H1 (cell line): ENCODE results near the gene PDZD4. TPM values are rescaled to one million over a fixed set of nuclear protein-coding genes. Genes with fewer than 3 reads are reported as not detected.

Experiments used
- CTCF ChIA-PET: fragments of 300-600 bp; sonication (Branson Sonifier 250); formaldehyde crosslinking; loops from one replicate; lab custom pipeline; 2021; ENCODE audit not compliant: partially characterized antibody; lab: Charles Lee
- POLR2A ChIA-PET: fragments of 300-600 bp; sonication (Branson Sonifier 250); formaldehyde crosslinking; loops from one replicate; lab custom pipeline; 2021; ENCODE audit warnings: inconsistent platforms; ENCODE audit not compliant: partially characterized antibody; lab: Charles Lee
- DNase-seq, 2 experiments: peaks; one replicate each; pipeline versions ENCODE4 v3.0.0 to v3.0.0-alpha.2; 2010 to 2022; ENCODE audit warnings: low spot score in 2 of 2, low read depth in 1 of 2, mixed read lengths in 1 of 2
- FAIRE-seq: peaks from 2 replicates; lab custom pipeline; 2011; peaks lifted over from hg19 to GRCh38; lab: Jason Lieb, UNC
- H2AFZ ChIP-seq: 2 replicates; pipeline ENCODE4 v1.8.1; 2012; ENCODE audit warnings: low read length, inconsistent platforms
- H2AK5ac ChIP-seq: 2 replicates; pipeline ENCODE4 v1.6.1; 2013; ENCODE audit warnings: low read depth, low read length
- H2BK120ac ChIP-seq: replicated peaks from 2 replicates; pipeline ENCODE3; 2013; ENCODE audit warnings: low read depth, low read length, inconsistent platforms
- H2BK12ac ChIP-seq: 2 replicates; pipeline ENCODE4 v1.6.1; 2013; ENCODE audit warnings: low read depth, low read length
- H2BK15ac ChIP-seq: 2 replicates; pipeline ENCODE4 v1.6.1; 2013; ENCODE audit warnings: low read length
- H2BK20ac ChIP-seq: 2 replicates; pipeline ENCODE4 v1.6.1; 2013; ENCODE audit warnings: low read length
- H2BK5ac ChIP-seq: 2 replicates; pipeline ENCODE4 v1.6.1; 2013; ENCODE audit warnings: low read depth, low read length
- H3K14ac ChIP-seq: 2 replicates; pipeline ENCODE4 v1.6.1; 2013; ENCODE audit warnings: inconsistent platforms; ENCODE audit not compliant: insufficient read length
- H3K18ac ChIP-seq: 2 replicates; pipeline ENCODE4 v1.6.1; 2013; ENCODE audit warnings: low read length; ENCODE audit errors: extremely low read depth
- H3K23ac ChIP-seq: 2 replicates; pipeline ENCODE4 v1.6.1; 2013; ENCODE audit warnings: inconsistent platforms; ENCODE audit not compliant: insufficient read length
- H3K23me2 ChIP-seq: 2 replicates; pipeline ENCODE4 v1.6.1; 2013; ENCODE audit warnings: low read depth, low read length
- H3K27ac ChIP-seq: 2 replicates; pipeline ENCODE4 v1.6.1; 2011; ENCODE audit warnings: low read depth, low read length, inconsistent platforms
- H3K27me3 ChIP-seq, 4 experiments: replicated peaks in 1 of 4; 1 replicate in 1 of 4; 2 replicates in 3 of 4; pipeline versions ENCODE4 v1.6.1 to v1.8.1; 2011 to 2013; ENCODE audit warnings: low read length in 3 of 4, mild to moderate bottlenecking in 3 of 4, inconsistent platforms in 2 of 4, mixed read lengths in 2 of 4, moderate library complexity in 1 of 4; ENCODE audit not compliant: control insufficient read depth in 3 of 4, insufficient read depth in 3 of 4; ENCODE audit errors: extremely low read depth in 1 of 4
- H3K36me3 ChIP-seq, 4 experiments: 2 replicates each; pipeline versions ENCODE4 v1.6.1 to v1.8.1; 2011 to 2013; ENCODE audit warnings: mild to moderate bottlenecking in 4 of 4, low read length in 3 of 4, moderate library complexity in 2 of 4, control low read depth in 1 of 4, inconsistent platforms in 1 of 4; ENCODE audit not compliant: insufficient read depth in 4 of 4, control insufficient read depth in 2 of 4
- H3K4ac ChIP-seq: replicated peaks from 2 replicates; pipeline ENCODE3; 2013; ENCODE audit warnings: low read length, low read depth, mixed read lengths, inconsistent platforms; ENCODE audit not compliant: insufficient read length
- H3K4me1 ChIP-seq, 4 experiments: replicated peaks in 1 of 4; 1 replicate in 1 of 4; 2 replicates in 3 of 4; pipeline versions ENCODE4 v1.6.1 to v1.8.1; 2011 to 2013; ENCODE audit warnings: low read length in 3 of 4, inconsistent platforms in 2 of 4, mixed read lengths in 1 of 4; ENCODE audit not compliant: insufficient read depth in 4 of 4, control insufficient read depth in 3 of 4
- H3K4me2 ChIP-seq, 2 experiments: 2 replicates each; pipeline versions ENCODE4 v1.6.1 to v1.8.1; 2011 to 2013; ENCODE audit warnings: low read depth in 2 of 2, low read length in 2 of 2, control low read depth in 1 of 2, inconsistent platforms in 1 of 2, mild to moderate bottlenecking in 1 of 2; ENCODE audit not compliant: insufficient read depth in 1 of 2
- H3K4me3 ChIP-seq, 4 experiments: fragments of 200-600, 300-600 bp in 1 of 4; sonication (generic), shearing (Covaris generic), sonication (Bioruptor Twin) in 1 of 4; 2 replicates each; pipeline versions ENCODE4 v1.5.1 to v1.8.1; 2011 to 2016; ENCODE audit warnings: low read length in 4 of 4, low read depth in 3 of 4, control low read depth in 2 of 4, inconsistent platforms in 2 of 4, mild to moderate bottlenecking in 2 of 4, mixed read lengths in 1 of 4, moderate library complexity in 1 of 4; ENCODE audit not compliant: insufficient read depth in 2 of 4; ENCODE audit errors: extremely low read depth in 1 of 4
- H3K56ac ChIP-seq: replicated peaks from 2 replicates; pipeline ENCODE3; 2013; ENCODE audit warnings: low read depth, mild to moderate bottlenecking, mixed read lengths, low read length, inconsistent platforms; ENCODE audit not compliant: insufficient read length
- H3K79me1 ChIP-seq: 2 replicates; pipeline ENCODE4 v1.6.1; 2013; ENCODE audit warnings: low read depth, low read length, control low read depth
- H3K79me2 ChIP-seq, 2 experiments: 2 replicates each; pipeline versions ENCODE4 v1.6.1 to v1.8.1; 2012 to 2013; ENCODE audit warnings: low read length in 2 of 2, mild to moderate bottlenecking in 2 of 2, inconsistent platforms in 1 of 2; ENCODE audit not compliant: insufficient read depth in 2 of 2, control insufficient read depth in 1 of 2
- H3K9ac ChIP-seq, 4 experiments: replicated peaks in 1 of 4; 1 replicate in 1 of 4; 2 replicates in 3 of 4; pipeline versions ENCODE4 v1.6.1 to v1.8.1; 2011 to 2013; ENCODE audit warnings: low read depth in 3 of 4, low read length in 3 of 4, control low read depth in 2 of 4, mild to moderate bottlenecking in 2 of 4, moderate library complexity in 2 of 4, inconsistent platforms in 1 of 4; ENCODE audit errors: extremely low read depth in 1 of 4
- H3K9me3 ChIP-seq, 2 experiments: 2 replicates each; pipeline versions ENCODE4 v1.6.1 to v1.8.1; 2012 to 2013; ENCODE audit warnings: mild to moderate bottlenecking in 2 of 2, moderate library complexity in 2 of 2, control low read depth in 1 of 2, inconsistent platforms in 1 of 2, low read depth in 1 of 2, low read length in 1 of 2, mixed read lengths in 1 of 2; ENCODE audit not compliant: insufficient read depth in 2 of 2
- H4K20me1 ChIP-seq, 2 experiments: replicated peaks in 1 of 2; 2 replicates each; pipeline versions ENCODE3 to v1.8.1; 2011 to 2013; ENCODE audit warnings: inconsistent platforms in 2 of 2, low read length in 2 of 2, mild to moderate bottlenecking in 1 of 2; ENCODE audit not compliant: insufficient read depth in 2 of 2, control insufficient read depth in 1 of 2
- H4K5ac ChIP-seq: 2 replicates; pipeline ENCODE4 v1.6.1; 2013; ENCODE audit warnings: low read length, low read depth, mixed read lengths, inconsistent platforms; ENCODE audit not compliant: insufficient read length
- H4K8ac ChIP-seq: 2 replicates; pipeline ENCODE4 v1.8.0; 2013; ENCODE audit warnings: mild to moderate bottlenecking, moderate library complexity, low read length, inconsistent platforms; ENCODE audit not compliant: insufficient read depth; ENCODE audit errors: extremely low read depth
- H4K91ac ChIP-seq: replicated peaks from 2 replicates; pipeline ENCODE3; 2013; ENCODE audit warnings: low read length, mixed read lengths, inconsistent platforms; ENCODE audit not compliant: insufficient read length
- CTBP2 ChIP-seq: IDR thresholded peaks from 2 replicates; pipeline ENCODE4 v1.7.0; 2011; ENCODE audit warnings: borderline replicate concordance, mild to moderate bottlenecking, moderate library complexity, mixed read lengths, low read length; ENCODE audit not compliant: insufficient read depth, insufficient read length
- GABPA ChIP-seq: IDR thresholded peaks from 2 replicates; pipeline ENCODE4 v1.6.1; 2011; ENCODE audit warnings: mild to moderate bottlenecking, low read length, moderate library complexity, borderline replicate concordance; ENCODE audit not compliant: insufficient read depth
- GTF2F1 ChIP-seq: IDR thresholded peaks from 2 replicates; pipeline ENCODE4 v1.6.1; 2012; ENCODE audit warnings: low read depth, low read length, improper control_type of control experiment, borderline replicate concordance
- RXRA ChIP-seq: IDR thresholded peaks from 2 replicates; pipeline ENCODE4 v1.6.1; 2011; ENCODE audit warnings: low read depth, mild to moderate bottlenecking, low read length, moderate library complexity; ENCODE audit not compliant: insufficient read depth
- WGBS, 2 experiments: shearing (Covaris generic) in 1 of 2; methylation state at CpG; one replicate each; pipeline versions ENCODE4 v1.1.6 to v1.1.7; 2013 to 2015; ENCODE audit warnings: low lambda C conversion rate in 2 of 2, mixed read lengths in 2 of 2, inconsistent platforms in 1 of 2, low coverage in 1 of 2, missing lambda C conversion rate in 1 of 2; ENCODE audit not compliant: insufficient replicate concordance in 2 of 2, insufficient coverage in 1 of 2, insufficient read length in 1 of 2; ENCODE audit errors: extremely low coverage in 1 of 2, missing lambda C conversion rate in 1 of 2; 5-methylcytosine and 5-hydroxymethylcytosine counted together
- polyA plus RNA-seq, 7 experiments: library from polyadenylated mRNA; depleted of rRNA in 3 of 7; stranded (reverse) in 5 of 7; unstranded in 2 of 7; fragments of >200 nt in 5 of 7; fragments of 200-250 nt in 2 of 7; gene quantifications; 1 replicate in 5 of 7; 2 replicates in 1 of 7; 4 replicates in 1 of 7; pipeline versions ENCODE4 v1.2.1 to v1.2.3, GENCODE V29; 2011 to 2013; ENCODE audit warnings: missing spikeins in 2 of 7, mixed read lengths in 2 of 7
- total RNA-seq: library from RNA; stranded (reverse); fragmentation: NEBNext Ultra II Directional; extraction: Animal tissue kit (Norgen Biotek cat#: 25700); gene quantifications from 2 replicates; pipeline ENCODE4 v1.2.1, GENCODE V29; 2021

PDZD4 gene
- total and polyA plus RNA-seq, 2 of the 8 experiments (the other 6 are each of a cell fraction or from before 2014, with no cell fraction given), result 45.8 to 169 TPM

DNA sequence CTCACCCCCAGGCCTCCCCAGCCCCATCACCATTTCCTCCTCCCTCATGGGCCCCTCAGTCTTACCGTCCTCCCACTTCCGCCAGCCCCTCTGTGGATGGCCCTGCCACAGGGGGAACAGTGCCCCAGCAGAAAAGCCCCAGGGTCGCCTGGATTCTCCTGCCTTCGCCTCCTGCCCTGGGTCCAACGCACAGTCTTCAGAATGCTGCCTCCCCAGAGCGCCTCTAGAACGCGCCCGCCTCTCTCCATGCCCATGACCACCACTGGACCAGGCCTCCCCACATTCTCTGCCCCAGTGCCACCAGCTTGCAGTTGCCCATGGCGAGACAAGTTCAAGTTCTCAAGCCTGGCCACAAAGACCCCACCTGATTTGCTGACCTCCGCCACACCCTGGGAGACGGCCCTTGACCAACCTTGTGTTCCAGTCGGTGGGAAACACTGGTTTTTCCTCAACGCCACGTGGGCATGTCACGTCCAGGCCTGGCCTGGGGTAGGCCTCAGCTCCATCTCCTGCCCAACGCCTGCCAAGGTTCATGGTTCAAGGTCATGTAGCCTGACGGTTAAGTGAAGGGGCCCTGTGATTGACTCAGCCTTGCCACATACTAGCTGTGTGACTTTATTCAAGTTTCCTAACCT is 66.9 kb downstream of the PDZD4 start:
- Histone ChIP-seq H2AFZ (no peak overlapping the region), H3K27me3 (no peaks in the 10 kb centered on the region), H2BK20ac (no peak overlapping the region), H4K8ac (no peak overlapping the region), H3K4ac (no peak overlapping the region), H3K56ac (no peak overlapping the region), H4K20me1 (no peaks in the 10 kb centered on the region), H3K23ac (no peak overlapping the region), H3K4me1 (peaks cover 0 to 8% (median 4%) of the 10 kb centered on the region in 4 experiments; a peak in 5 of 7 replicates), H3K9ac (no peak overlapping the region), H3K23me2 (no peaks in the 10 kb centered on the region), H2BK5ac (no peak overlapping the region), H2BK15ac (no peak overlapping the region), H3K79me1 (no peaks in the 10 kb centered on the region), H4K5ac (no peak overlapping the region), H3K4me3 (no peak overlapping the region), H3K14ac (no peak overlapping the region), H3K27ac (no peak overlapping the region), H3K18ac (no peak overlapping the region), H4K91ac (no peak overlapping the region), H2BK12ac (no peak overlapping the region), H3K79me2 (no peaks in the 10 kb centered on the region), H2AK5ac (no peak overlapping the region), H2BK120ac (no peak overlapping the region), H3K4me2 (no peak overlapping the region), H3K9me3 (no peaks in the 10 kb centered on the region), H3K36me3 (no peaks in the 10 kb centered on the region)
- ChIA-PET CTCF (interaction anchor here (0.6 to 3.7 kb wide), 19 partner anchors 8 to 210 kb away, joined by 3 to 16 read pairs (median 3); partner anchors contain the start of genes L1CAM and SRPK3), POLR2A (no interaction called here)
- no peak for DNase-seq
- 78% methylated on average over 9 of the region's 18 CpGs; no CpG with 5 or more reads in 1 of the 2 experiments for WGBS, 2 experiments
- FAIRE-seq, result no peak
- TF ChIP-seq CTBP2, result no peak
- no peak for TF ChIP-seq RXRA
- TF ChIP-seq GTF2F1, result no peak
- no peak for TF ChIP-seq GABPA
